ENCODE data around the gene LARP4.

- TF ChIP-seq, protein P1, sequence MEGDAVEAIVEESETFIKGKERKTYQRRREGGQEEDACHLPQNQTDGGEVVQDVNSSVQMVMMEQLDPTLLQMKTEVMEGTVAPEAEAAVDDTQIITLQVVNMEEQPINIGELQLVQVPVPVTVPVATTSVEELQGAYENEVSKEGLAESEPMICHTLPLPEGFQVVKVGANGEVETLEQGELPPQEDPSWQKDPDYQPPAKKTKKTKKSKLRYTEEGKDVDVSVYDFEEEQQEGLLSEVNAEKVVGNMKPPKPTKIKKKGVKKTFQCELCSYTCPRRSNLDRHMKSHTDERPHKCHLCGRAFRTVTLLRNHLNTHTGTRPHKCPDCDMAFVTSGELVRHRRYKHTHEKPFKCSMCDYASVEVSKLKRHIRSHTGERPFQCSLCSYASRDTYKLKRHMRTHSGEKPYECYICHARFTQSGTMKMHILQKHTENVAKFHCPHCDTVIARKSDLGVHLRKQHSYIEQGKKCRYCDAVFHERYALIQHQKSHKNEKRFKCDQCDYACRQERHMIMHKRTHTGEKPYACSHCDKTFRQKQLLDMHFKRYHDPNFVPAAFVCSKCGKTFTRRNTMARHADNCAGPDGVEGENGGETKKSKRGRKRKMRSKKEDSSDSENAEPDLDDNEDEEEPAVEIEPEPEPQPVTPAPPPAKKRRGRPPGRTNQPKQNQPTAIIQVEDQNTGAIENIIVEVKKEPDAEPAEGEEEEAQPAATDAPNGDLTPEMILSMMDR (IDR thresholded peaks at IDR 0.05) = peak; percentile 82 to 99 (median 98)
- peak in 1 of 2 donors; percentile 52 for TF ChIP-seq POLR2A (IDR thresholded peaks at IDR 0.05)
Measured at GRCh38 chr12:50504798-50505674, 104.4 kb downstream of the LARP4 start, which contains the start of gene DIP2B.

Data from Peyer's patch (tissue), 4 donors.